HEK293 (cell line): ENCODE measurements around the gene HMG20B.

Experiments used
- BCL11A ChIP-seq: fragments of 450-650 bp; formaldehyde crosslinking; IDR thresholded peaks from 2 replicates; pipeline ENCODE4 v1.5.1; 2016; ENCODE audit warnings: low read depth, missing biosample characterization, missing genetic modification characterization
- GLI4 ChIP-seq: fragments of 450-650 bp; formaldehyde crosslinking; IDR thresholded peaks from 2 replicates; pipeline ENCODE4 v1.5.1; 2016; ENCODE audit warnings: missing biosample characterization, missing genetic modification characterization
- GLIS1 ChIP-seq: fragments of 450-650 bp; formaldehyde crosslinking; IDR thresholded peaks from 2 replicates; pipeline ENCODE4 v1.5.1; 2016; ENCODE audit warnings: missing biosample characterization, missing genetic modification characterization
- KLF10 ChIP-seq: fragments of 450-650 bp; IDR thresholded peaks from 2 replicates; pipeline ENCODE4 v1.5.1; 2018; ENCODE audit warnings: missing biosample characterization, mild to moderate bottlenecking, missing genetic modification characterization
- MZF1 ChIP-seq: fragments of 450-650 bp; formaldehyde crosslinking; IDR thresholded peaks from 2 replicates; pipeline ENCODE4 v1.5.1; 2017; ENCODE audit warnings: missing biosample characterization, missing genetic modification characterization, borderline replicate concordance
- YY2 ChIP-seq: fragments of 450-650 bp; formaldehyde crosslinking; IDR thresholded peaks from 2 replicates; pipeline ENCODE4 v1.5.1; 2016; ENCODE audit warnings: missing biosample characterization, missing genetic modification characterization
- ZNF10 ChIP-seq: fragments of 450-650 bp; formaldehyde crosslinking; IDR thresholded peaks from 2 replicates; pipeline ENCODE4 v1.5.1; 2017; ENCODE audit warnings: missing biosample characterization, missing genetic modification characterization
- ZNF121 ChIP-seq: fragments of 450-650 bp; formaldehyde crosslinking; IDR thresholded peaks from 2 replicates; pipeline ENCODE4 v1.5.1; 2016; ENCODE audit warnings: missing biosample characterization, missing genetic modification characterization
- ZNF169 ChIP-seq: fragments of 450-650 bp; formaldehyde crosslinking; IDR thresholded peaks from 2 replicates; pipeline ENCODE4 v1.5.1; 2016; ENCODE audit warnings: missing biosample characterization, missing genetic modification characterization
- ZNF174 ChIP-seq: fragments of 450-650 bp; formaldehyde crosslinking; IDR thresholded peaks from 2 replicates; pipeline ENCODE4 v1.5.0; 2017; ENCODE audit warnings: missing biosample characterization, mild to moderate bottlenecking, missing genetic modification characterization
- ZNF214 ChIP-seq: fragments of 450-650 bp; formaldehyde crosslinking; IDR thresholded peaks from 2 replicates; pipeline ENCODE4 v1.5.1; 2017; ENCODE audit warnings: missing biosample characterization, mild to moderate bottlenecking, missing genetic modification characterization, borderline replicate concordance
- ZNF221 ChIP-seq: fragments of 450-650 bp; formaldehyde crosslinking; IDR thresholded peaks from 2 replicates; pipeline ENCODE4 v1.5.1; 2017; ENCODE audit warnings: missing biosample characterization, missing genetic modification characterization, borderline replicate concordance
- ZNF366 ChIP-seq: fragments of 450-650 bp; formaldehyde crosslinking; conservative IDR thresholded peaks from 2 replicates; pipeline ENCODE4 v1.5.1; 2016; ENCODE audit warnings: missing biosample characterization, missing genetic modification characterization
- ZNF426 ChIP-seq: fragments of 450-650 bp; formaldehyde crosslinking; IDR thresholded peaks from 2 replicates; pipeline ENCODE4 v1.5.1; 2017; ENCODE audit warnings: missing biosample characterization, missing genetic modification characterization, mild to moderate bottlenecking, inconsistent platforms, moderate library complexity
- ZNF548 ChIP-seq: fragments of 450-650 bp; formaldehyde crosslinking; IDR thresholded peaks from 2 replicates; pipeline ENCODE4 v1.5.1; 2016; ENCODE audit warnings: missing biosample characterization, missing genetic modification characterization
- ZNF549 ChIP-seq: fragments of 450-650 bp; IDR thresholded peaks from 2 replicates; pipeline ENCODE4 v1.5.1; 2018; ENCODE audit warnings: missing biosample characterization, missing genetic modification characterization, mild to moderate bottlenecking, inconsistent platforms, moderate library complexity
- ZNF600 ChIP-seq: fragments of 450-650 bp; formaldehyde crosslinking; IDR thresholded peaks from 2 replicates; pipeline ENCODE4 v1.5.1; 2016; ENCODE audit warnings: missing biosample characterization, missing genetic modification characterization
- ZNF621 ChIP-seq: fragments of 450-650 bp; formaldehyde crosslinking; IDR thresholded peaks from 2 replicates; pipeline ENCODE4 v1.5.1; 2017; ENCODE audit warnings: missing biosample characterization, missing genetic modification characterization
- ZNF623 ChIP-seq: fragments of 450-650 bp; formaldehyde crosslinking; IDR thresholded peaks from 2 replicates; pipeline ENCODE4 v1.5.1; 2016; ENCODE audit warnings: missing biosample characterization, missing genetic modification characterization
- ZNF654 ChIP-seq: fragments of 450-650 bp; formaldehyde crosslinking; IDR thresholded peaks from 2 replicates; pipeline ENCODE4 v1.5.1; 2016; ENCODE audit warnings: low read depth, missing biosample characterization, missing genetic modification characterization
- ZXDB ChIP-seq: fragments of 450-650 bp; formaldehyde crosslinking; IDR thresholded peaks from 2 replicates; pipeline ENCODE4 v1.5.1; 2016; ENCODE audit warnings: missing biosample characterization, missing genetic modification characterization
- TF ChIP-seq, protein P1 (sequence below): fragments of 450-650 bp; formaldehyde crosslinking; IDR thresholded peaks from 2 replicates; pipeline ENCODE4 v1.5.1; 2016; ENCODE audit warnings: missing biosample characterization, missing genetic modification characterization, borderline replicate concordance
- TF ChIP-seq, protein P2 (sequence below): fragments of 450-650 bp; IDR thresholded peaks from 2 replicates; pipeline ENCODE4 v1.5.1; 2018; ENCODE audit warnings: missing biosample characterization, missing genetic modification characterization
- TF ChIP-seq, protein P3 (sequence below): fragments of 450-650 bp; formaldehyde crosslinking; IDR thresholded peaks from 2 replicates; pipeline ENCODE4 v1.5.1; 2017; ENCODE audit warnings: missing biosample characterization, missing genetic modification characterization
- TF ChIP-seq, protein P4 (sequence below): fragments of 450-650 bp; formaldehyde crosslinking; optimal IDR thresholded peaks from 2 replicates; pipeline ENCODE3; 2016; ENCODE audit warnings: missing biosample characterization, mild to moderate bottlenecking, missing genetic modification characterization
- TF ChIP-seq, protein P5 (sequence below): fragments of 450-650 bp; formaldehyde crosslinking; IDR thresholded peaks from 2 replicates; pipeline ENCODE4 v1.5.1; 2017; ENCODE audit warnings: missing biosample characterization, mild to moderate bottlenecking, missing genetic modification characterization, moderate library complexity

The HMG20B gene

DNA sequence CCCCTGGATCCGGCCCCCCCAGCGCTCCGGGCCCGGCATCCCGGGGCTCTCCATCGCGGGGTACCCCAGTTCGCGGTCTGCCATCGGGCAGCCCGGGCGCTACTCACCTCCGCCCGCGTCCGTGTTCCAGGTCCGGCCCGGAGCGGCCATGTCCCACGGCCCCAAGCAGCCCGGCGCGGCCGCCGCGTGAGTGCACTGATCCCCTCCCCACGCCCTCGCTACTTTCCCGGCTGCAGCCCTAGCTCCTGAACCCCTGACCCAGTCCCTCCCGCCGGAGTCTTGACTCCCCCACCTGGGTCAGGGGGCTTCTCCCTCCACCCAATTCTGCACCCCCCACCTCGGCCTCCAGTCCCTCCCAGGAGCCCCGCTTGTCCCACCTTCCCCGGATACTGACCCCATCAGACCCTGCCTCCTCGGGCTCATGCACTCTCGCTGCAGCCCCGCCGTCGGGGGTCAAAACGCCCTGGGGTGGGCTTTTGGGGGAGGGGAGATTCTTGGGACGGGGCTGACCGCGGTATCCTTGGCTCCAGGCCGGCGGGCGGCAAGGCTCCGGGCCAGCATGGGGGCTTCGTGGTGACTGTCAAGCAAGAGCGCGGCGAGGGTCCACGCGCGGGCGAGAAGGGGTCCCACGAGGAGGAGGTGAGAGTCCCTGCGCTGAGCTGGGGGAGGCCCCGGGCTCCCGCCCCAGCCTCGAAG is 566 bp downstream of the HMG20B start (continued):
- TF ChIP-seq, protein P1, sequence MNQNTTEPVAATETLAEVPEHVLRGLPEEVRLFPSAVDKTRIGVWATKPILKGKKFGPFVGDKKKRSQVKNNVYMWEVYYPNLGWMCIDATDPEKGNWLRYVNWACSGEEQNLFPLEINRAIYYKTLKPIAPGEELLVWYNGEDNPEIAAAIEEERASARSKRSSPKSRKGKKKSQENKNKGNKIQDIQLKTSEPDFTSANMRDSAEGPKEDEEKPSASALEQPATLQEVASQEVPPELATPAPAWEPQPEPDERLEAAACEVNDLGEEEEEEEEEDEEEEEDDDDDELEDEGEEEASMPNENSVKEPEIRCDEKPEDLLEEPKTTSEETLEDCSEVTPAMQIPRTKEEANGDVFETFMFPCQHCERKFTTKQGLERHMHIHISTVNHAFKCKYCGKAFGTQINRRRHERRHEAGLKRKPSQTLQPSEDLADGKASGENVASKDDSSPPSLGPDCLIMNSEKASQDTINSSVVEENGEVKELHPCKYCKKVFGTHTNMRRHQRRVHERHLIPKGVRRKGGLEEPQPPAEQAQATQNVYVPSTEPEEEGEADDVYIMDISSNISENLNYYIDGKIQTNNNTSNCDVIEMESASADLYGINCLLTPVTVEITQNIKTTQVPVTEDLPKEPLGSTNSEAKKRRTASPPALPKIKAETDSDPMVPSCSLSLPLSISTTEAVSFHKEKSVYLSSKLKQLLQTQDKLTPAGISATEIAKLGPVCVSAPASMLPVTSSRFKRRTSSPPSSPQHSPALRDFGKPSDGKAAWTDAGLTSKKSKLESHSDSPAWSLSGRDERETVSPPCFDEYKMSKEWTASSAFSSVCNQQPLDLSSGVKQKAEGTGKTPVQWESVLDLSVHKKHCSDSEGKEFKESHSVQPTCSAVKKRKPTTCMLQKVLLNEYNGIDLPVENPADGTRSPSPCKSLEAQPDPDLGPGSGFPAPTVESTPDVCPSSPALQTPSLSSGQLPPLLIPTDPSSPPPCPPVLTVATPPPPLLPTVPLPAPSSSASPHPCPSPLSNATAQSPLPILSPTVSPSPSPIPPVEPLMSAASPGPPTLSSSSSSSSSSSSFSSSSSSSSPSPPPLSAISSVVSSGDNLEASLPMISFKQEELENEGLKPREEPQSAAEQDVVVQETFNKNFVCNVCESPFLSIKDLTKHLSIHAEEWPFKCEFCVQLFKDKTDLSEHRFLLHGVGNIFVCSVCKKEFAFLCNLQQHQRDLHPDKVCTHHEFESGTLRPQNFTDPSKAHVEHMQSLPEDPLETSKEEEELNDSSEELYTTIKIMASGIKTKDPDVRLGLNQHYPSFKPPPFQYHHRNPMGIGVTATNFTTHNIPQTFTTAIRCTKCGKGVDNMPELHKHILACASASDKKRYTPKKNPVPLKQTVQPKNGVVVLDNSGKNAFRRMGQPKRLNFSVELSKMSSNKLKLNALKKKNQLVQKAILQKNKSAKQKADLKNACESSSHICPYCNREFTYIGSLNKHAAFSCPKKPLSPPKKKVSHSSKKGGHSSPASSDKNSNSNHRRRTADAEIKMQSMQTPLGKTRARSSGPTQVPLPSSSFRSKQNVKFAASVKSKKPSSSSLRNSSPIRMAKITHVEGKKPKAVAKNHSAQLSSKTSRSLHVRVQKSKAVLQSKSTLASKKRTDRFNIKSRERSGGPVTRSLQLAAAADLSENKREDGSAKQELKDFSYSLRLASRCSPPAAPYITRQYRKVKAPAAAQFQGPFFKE (tag by site-specific recombination) = no peak
- TF ChIP-seq ZNF10 (tag by site-specific recombination) = no peak
- TF ChIP-seq ZNF214 = no peak
- TF ChIP-seq ZNF549 = no peak
- peak; percentile 78 for TF ChIP-seq ZNF600 (tag by site-specific recombination)
- TF ChIP-seq YY2 (tag by site-specific recombination) = 0 out of 2 replicates have a peak, but pooled peaks have one; percentile 29
- TF ChIP-seq KLF10 = no peak; the same call in 1 of the 2 replicates
- TF ChIP-seq, protein P2, sequence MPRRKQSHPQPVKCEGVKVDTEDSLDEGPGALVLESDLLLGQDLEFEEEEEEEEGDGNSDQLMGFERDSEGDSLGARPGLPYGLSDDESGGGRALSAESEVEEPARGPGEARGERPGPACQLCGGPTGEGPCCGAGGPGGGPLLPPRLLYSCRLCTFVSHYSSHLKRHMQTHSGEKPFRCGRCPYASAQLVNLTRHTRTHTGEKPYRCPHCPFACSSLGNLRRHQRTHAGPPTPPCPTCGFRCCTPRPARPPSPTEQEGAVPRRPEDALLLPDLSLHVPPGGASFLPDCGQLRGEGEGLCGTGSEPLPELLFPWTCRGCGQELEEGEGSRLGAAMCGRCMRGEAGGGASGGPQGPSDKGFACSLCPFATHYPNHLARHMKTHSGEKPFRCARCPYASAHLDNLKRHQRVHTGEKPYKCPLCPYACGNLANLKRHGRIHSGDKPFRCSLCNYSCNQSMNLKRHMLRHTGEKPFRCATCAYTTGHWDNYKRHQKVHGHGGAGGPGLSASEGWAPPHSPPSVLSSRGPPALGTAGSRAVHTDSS (tag by site-specific recombination) = no peak
- peak; percentile 84 for TF ChIP-seq BCL11A
- TF ChIP-seq, protein P3, sequence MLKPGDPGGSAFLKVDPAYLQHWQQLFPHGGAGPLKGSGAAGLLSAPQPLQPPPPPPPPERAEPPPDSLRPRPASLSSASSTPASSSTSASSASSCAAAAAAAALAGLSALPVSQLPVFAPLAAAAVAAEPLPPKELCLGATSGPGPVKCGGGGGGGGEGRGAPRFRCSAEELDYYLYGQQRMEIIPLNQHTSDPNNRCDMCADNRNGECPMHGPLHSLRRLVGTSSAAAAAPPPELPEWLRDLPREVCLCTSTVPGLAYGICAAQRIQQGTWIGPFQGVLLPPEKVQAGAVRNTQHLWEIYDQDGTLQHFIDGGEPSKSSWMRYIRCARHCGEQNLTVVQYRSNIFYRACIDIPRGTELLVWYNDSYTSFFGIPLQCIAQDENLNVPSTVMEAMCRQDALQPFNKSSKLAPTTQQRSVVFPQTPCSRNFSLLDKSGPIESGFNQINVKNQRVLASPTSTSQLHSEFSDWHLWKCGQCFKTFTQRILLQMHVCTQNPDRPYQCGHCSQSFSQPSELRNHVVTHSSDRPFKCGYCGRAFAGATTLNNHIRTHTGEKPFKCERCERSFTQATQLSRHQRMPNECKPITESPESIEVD (tag by site-specific recombination) = no peak
- no peak for TF ChIP-seq GLI4 (tag by site-specific recombination)
- TF ChIP-seq MZF1 (tag by site-specific recombination) = no peak
- TF ChIP-seq ZNF621 (tag by site-specific recombination) = no peak
- TF ChIP-seq GLIS1 (tag by site-specific recombination) = peak; percentile 21; the same call in 1 of the 2 replicates
- no peak for TF ChIP-seq ZNF366
- TF ChIP-seq ZNF623 (tag by site-specific recombination) = no peak
- TF ChIP-seq ZXDB = peak; percentile 100
- no peak for TF ChIP-seq ZNF426 (tag by site-specific recombination)
- no peak for TF ChIP-seq ZNF654
- peak; percentile 100 for TF ChIP-seq ZNF121 (tag by site-specific recombination)
- TF ChIP-seq ZNF169 (tag by site-specific recombination) = peak; percentile 57; the same call in 1 of the 2 replicates
- TF ChIP-seq ZNF548 (tag by site-specific recombination) = no peak
- TF ChIP-seq, protein P4, sequence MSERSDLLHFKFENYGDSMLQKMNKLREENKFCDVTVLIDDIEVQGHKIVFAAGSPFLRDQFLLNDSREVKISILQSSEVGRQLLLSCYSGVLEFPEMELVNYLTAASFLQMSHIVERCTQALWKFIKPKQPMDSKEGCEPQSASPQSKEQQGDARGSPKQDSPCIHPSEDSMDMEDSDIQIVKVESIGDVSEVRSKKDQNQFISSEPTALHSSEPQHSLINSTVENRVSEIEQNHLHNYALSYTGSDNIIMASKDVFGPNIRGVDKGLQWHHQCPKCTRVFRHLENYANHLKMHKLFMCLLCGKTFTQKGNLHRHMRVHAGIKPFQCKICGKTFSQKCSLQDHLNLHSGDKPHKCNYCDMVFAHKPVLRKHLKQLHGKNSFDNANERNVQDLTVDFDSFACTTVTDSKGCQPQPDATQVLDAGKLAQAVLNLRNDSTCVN (tag by site-specific recombination) = peak; percentile 72
- no peak for TF ChIP-seq ZNF221 (tag by site-specific recombination)
- TF ChIP-seq, protein P5, sequence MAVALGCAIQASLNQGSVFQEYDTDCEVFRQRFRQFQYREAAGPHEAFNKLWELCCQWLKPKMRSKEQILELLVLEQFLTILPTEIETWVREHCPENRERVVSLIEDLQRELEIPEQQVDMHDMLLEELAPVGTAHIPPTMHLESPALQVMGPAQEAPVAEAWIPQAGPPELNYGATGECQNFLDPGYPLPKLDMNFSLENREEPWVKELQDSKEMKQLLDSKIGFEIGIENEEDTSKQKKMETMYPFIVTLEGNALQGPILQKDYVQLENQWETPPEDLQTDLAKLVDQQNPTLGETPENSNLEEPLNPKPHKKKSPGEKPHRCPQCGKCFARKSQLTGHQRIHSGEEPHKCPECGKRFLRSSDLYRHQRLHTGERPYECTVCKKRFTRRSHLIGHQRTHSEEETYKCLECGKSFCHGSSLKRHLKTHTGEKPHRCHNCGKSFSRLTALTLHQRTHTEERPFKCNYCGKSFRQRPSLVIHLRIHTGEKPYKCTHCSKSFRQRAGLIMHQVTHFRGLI (tag by site-specific recombination) = no peak
- TF ChIP-seq ZNF174 (tag by site-specific recombination) = no peak
